ENCODE results near the gene AVPI1.

DNA sequence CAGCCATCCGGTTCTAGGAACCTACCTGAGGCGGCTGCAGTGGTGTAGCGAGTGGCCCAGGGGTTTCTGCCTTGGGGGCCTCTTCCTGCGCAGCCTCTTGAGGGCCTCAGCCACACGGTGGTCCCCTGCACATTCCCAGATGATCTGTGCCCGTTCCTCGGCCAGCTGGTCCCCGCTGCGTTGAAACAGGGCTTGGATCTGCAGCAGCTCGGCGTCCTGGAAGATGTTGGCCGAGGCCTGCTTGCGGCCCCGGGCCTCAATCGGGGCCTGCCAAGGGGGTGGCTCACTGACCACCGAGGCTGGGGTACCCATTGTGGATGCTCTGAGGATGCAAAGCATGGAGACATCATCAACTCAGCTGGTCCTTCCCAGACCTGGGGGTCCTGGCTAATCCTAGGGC is 7.4 kb downstream of the AVPI1 start:
- TF ChIP-seq POLR2A (IDR thresholded peaks at IDR 0.05) (no peak), POLR2AphosphoS5 (IDR thresholded peaks at IDR 0.05) (no peak)

All from gastroesophageal sphincter (tissue), 2 donors.